GM21717 (cell line): ENCODE data around the gene SUV39H1.

Experiments
- ATAC-seq: cut with Tn5 transposase; IDR thresholded peaks from one replicate; pipeline ENCODE4 v1.9.1; 2021; ENCODE audit warnings: mild to moderate bottlenecking, moderate library complexity; ENCODE audit not compliant: unreplicated experiment

SUV39H1 gene

GRCh38 chrX:48711929-48712505 is 15.5 kb downstream of the SUV39H1 start:
- no peak for ATAC-seq

GRCh38 chrX:48713847-48714246 is 17.3 kb downstream of the SUV39H1 start:
- ATAC-seq: no peak

- no peak for ATAC-seq
Observed at GRCh38 chrX:48714573-48714972, 18.0 kb downstream of the SUV39H1 start.

- no peak for ATAC-seq
Observed at GRCh38 chrX:48715072-48715471, 18.5 kb downstream of the SUV39H1 start.

- no peak for ATAC-seq
Observed at GRCh38 chrX:48715876-48716502, 19.5 kb downstream of the SUV39H1 start.

GRCh38 chrX:48719958-48720357 is 23.4 kb downstream of the SUV39H1 start:
- ATAC-seq: no peak

GRCh38 chrX:48720577-48721250 is 24.2 kb downstream of the SUV39H1 start:
- no peak for ATAC-seq

- ATAC-seq: no peak
Observed at GRCh38 chrX:48721916-48722315, 25.4 kb downstream of the SUV39H1 start.

GRCh38 chrX:48726596-48726995 is 30.1 kb downstream of the SUV39H1 start:
- ATAC-seq: no peak

- no peak for ATAC-seq
Observed at GRCh38 chrX:48728653-48729052, 32.1 kb downstream of the SUV39H1 start.

- no peak for ATAC-seq
Observed at GRCh38 chrX:48736303-48736702, 39.8 kb downstream of the SUV39H1 start.

- ATAC-seq: no peak
Observed at GRCh38 chrX:48736878-48737212, 40.3 kb downstream of the SUV39H1 start.

- peak; percentile 97 for ATAC-seq
Observed at GRCh38 chrX:48737213-48737938, 40.8 kb downstream of the SUV39H1 start.

GRCh38 chrX:48737940-48738339 is 41.4 kb downstream of the SUV39H1 start:
- ATAC-seq: no peak

GRCh38 chrX:48741834-48742233 is 45.3 kb downstream of the SUV39H1 start:
- no peak for ATAC-seq

GRCh38 chrX:48745222-48745621 is 48.7 kb downstream of the SUV39H1 start:
- ATAC-seq: no peak

- no peak for ATAC-seq
Observed at GRCh38 chrX:48747415-48748016, 51.0 kb downstream of the SUV39H1 start.

- no peak for ATAC-seq
Observed at GRCh38 chrX:48749182-48749581, 52.6 kb downstream of the SUV39H1 start.

GRCh38 chrX:48751343-48751742 is 54.8 kb downstream of the SUV39H1 start:
- ATAC-seq: no peak

- ATAC-seq: no peak
Observed at GRCh38 chrX:48752498-48752897, 56.0 kb downstream of the SUV39H1 start.

GRCh38 chrX:48753708-48754228 is 57.2 kb downstream of the SUV39H1 start:
- no peak for ATAC-seq
